HG02884 (cell line): Measurements from ENCODE around the gene OPRM1.
A peak's percentile ranks its signal among the peaks of the same experiment; 100 is the strongest.

ENCODE experiments used
- ATAC-seq: cut with Tn5 transposase; IDR thresholded peaks from one replicate; pipeline ENCODE4 v1.9.1; 2021; ENCODE audit warnings: mild to moderate bottlenecking, moderate library complexity; ENCODE audit not compliant: unreplicated experiment

The OPRM1 gene

DNA sequence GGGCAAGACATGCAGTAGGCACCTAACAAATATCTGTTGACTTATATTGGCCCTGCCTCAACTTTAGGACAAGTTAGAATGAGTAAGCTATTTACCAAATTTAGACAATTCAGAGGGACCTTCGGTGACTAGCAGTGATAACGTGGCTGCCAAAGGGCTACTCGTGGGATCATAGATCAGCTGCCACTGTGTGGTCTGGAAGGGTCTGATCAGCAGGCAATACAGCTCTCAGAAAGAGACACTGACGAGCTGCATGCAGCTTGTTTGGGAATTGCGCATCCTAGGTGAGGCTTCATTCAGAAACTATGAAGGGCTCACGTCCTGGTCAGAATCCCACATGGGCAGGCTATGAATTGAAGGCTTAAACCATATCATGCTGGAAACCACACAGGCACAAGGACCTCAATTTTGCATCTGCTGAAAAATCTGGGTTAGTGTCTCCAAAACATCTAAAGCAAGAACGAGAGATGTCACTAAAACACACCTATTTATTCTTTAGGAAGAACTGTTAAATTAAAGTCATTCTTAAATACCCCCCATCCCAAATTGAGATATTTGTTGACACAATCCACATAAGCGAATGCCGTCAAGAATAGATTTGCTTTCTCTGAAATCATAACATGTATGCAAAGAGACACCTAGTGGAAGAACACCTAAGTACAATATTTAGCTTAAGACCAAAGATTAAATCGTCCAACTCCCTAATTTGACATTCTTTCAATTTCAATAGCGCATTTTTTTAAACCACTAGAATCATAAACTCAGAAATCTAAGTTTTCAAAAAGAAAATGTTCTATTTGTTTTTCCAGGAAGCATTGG is 238.0 kb downstream of the OPRM1 start:
- peak; percentile 72 for ATAC-seq

DNA sequence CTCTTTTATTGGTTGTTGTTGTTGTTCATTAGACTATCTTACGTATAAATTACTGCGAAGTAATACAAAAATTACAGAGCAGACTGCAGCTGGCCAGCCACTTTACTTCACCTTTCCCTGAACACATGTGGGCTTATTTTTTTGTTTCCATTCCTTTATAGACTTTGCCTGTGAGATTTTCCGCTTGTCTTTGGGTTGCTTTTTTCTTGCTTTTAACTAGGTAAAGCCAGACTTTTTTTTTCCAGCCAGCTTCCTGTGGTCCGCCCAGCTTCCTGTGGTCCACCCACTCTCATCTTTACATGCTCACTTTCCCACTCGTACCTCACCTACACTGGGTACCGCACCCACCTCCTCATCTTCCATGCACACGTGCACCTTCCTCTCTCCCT is 238.6 kb downstream of the OPRM1 start:
- peak; percentile 39 for ATAC-seq

DNA sequence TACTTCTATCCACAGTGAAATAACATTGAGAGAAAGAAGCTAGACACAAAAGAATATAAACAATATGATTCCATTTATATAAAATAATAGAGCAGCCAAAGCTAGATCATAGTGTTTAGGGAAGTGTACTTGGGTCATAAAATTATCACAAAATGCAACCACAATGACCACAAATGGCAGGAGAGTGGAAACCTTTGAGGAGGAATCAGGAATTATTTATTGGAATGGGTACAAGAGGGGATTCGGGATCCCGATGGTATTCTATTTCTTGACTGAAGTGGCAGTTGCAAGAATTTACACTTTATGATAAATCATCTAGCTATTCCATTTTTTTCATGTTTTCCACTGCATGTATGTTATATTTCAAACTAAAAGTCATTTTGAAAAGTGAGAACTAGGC is 241.5 kb downstream of the OPRM1 start:
- no peak for ATAC-seq

DNA sequence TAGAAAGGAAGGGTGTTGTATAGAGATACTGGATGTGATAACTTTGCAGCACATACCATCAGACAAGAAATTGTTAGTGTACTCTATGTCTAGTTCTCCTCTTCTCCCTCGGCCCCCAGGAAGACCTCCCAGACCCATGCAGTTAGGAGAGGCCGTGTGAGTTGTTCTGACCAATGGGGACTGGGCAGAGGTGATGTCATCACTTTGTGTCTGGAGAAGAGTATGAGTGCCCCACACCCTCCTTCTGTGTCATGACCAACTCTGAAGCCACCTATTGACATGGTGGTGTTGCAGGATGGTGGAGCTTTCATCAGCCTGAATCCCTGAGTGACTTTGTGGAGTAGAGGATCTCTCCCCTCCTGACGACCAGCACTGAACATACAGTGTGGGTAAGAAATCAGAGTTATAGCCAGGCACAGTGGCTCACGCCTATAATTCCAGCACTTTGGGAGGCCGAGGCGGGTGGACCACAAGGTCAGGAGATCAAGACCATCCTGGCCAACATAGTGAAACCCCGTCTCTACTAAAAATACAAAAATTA is 245.3 kb downstream of the OPRM1 start:
- no peak for ATAC-seq

DNA sequence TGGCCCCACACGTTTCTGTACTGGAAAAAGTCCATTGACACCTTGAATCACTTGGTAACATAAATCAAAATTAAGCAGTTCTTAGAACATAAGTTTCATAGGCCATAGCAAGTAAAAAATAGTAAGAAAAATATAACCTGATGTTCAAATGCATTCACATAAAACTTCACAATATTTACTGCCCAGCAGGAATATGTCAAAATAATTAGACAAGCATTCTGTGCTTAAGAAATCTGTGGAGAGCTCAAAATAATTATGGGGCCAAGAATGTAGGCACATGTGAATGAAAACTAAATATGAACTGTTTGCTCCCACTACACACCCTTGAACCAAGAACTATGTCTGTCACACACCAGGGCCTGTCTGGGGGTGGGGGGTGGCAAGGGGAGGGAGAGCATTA is 246.8 kb downstream of the OPRM1 start:
- no peak for ATAC-seq

DNA sequence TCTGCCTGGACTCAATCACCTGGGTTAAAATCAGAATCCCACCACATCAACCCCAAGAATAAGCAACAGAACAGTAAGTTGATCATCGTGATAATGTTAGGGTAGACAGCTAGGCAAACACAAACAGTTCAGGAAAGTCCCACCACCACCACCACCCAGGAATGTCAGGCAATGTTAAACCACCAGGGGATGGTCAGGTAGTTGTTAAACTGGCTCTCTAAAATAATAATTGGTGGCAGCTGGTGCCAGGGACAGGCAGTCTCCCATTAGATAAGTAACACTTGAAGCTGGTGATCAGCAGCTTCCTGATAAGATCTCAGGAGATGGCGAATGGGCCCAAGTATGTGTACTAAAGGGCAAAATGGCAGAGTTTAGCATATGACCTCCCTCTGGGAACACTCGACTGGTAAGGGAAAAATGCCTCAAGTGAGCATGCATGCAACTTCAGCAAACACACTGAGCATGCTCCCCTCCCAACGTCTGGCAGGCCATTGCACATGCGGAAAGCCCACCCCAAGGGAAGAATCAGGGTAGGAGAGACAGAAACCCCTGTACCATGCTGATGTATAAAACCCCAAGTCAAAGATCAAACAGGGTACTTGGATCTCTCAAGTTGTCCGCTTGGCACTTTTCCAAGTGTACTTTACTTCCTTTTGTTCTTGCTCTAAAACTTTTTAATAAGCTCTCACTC is 250.9 kb downstream of the OPRM1 start:
- no peak for ATAC-seq

DNA sequence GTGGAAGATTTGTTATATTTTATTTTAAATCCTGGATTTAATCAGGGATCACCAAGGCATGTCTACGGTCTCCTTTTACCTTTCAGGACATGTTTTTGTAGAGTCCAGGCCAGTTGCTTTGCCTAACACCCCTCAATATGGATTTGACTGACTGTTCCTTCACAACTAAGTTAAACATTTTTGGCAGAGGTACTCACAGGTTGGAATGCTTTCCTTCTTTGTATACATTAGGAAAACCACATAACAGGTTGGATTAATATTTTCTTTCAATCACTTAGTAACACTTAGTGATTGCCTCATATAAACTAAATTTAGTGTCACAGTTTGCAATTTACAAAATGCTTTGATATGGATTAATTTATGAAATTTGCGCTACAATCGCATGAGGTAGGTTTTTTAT is 253.0 kb downstream of the OPRM1 start:
- no peak for ATAC-seq

DNA sequence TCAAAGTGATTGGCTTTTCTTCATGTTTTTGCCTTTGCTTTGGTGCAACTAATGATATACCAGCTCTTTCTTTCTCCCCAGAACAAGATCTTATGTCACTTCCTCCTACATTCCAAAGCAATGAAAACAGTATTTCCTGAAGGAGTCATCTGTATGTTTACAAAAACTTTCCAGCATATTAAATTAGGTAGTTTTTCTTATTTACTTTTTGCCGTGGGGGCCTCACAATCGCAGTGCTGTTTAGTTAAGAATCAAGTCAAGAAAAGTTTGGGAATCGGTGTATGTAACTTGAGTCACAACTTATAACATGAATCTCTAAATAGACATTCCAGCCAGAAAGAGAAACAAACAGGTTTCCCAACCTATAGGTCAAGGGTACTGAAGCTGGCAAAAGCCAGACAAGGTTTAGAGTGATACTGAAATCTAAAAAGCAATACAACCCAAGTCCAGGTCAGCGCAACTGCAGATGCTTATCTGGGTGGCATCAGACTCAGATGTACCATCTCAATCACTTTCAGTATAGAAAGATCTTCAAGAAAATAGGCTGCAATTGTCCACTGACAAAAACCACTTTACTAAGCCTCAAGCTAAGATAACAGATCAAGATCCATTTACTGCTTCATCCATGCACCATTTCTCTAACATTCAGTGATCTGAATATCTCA is 253.9 kb downstream of the OPRM1 start:
- ATAC-seq: no peak

DNA sequence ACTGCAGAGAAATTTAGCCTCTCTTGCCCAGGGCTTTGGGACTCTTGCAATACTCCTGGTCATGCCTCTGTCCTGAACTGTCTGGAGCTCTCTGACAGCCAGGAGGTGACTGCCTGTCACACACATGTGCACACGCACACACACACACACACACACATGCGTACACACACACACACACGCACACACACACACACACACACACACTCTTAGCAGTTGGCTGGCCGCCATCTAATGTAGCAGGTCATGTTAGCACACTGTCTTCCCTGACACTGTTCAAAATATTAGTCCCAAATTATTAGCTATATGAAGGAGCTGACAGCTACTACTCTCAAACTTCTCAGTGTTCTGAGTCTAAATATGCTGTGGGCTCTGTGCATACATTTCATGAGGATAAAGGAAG is 256.7 kb downstream of the OPRM1 start:
- no peak for ATAC-seq
